NCI-H2227 treated with DMSO at 0.1 percent for 48 hours (cell line): ENCODE measurements around the gene IFNGR1.

ENCODE experiments used
- DNase-seq: peaks from one replicate; lab custom pipeline; 2025; lab: John Stamatoyannopoulos, UW

IFNGR1 gene

DNA sequence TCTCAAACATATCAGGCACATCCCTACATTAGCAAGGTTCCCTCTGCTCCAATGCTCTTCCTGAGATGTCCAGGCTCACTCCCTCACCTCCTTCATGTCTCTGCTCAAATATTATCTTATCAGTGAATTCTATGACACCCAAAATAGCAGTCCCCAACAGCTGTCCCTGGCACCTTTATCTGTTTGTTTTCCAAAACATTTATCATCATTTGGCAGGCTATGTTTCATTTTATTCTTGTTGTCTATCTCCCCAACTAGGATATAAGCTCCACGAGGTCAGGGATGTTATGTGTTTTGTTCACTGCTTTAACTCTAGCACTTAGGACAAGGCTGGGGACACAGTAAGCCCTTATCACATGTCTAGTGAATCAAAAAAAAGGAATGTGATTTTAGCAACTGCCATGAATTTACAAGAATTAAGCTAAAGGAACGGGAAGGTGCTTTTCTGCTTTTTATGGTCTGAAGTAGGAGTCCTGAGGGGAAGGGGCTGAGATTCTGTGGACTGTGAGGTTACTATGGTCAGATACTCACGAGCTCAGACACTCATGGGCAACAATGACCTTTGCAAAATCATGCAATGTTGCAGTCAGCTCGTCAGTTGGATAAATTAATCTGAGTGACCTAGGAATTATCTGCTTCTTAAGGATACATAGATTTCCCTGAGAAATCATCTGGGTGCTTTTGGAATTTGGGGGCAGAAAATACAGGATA, 43.9 kb downstream of the IFNGR1 start:
- DNase-seq: no peak

DNA sequence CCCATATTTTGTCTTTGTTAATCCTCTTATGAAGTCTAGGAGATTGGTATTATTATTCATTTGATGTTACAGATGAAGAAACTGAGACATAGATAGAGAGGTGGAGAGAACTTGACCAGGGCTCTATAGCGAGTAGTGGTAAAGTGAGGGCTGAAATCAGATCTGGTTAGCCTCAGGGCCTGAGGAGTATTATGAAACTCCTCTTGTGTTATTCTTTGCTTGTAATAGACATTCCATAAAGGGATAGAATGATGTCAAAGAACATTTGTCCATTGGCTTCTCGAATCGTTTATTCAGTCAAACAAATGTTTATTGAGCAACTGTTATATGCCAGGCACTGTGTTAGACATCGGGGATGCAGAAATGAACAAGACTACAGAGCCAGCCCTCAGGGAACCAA, 45.7 kb downstream of the IFNGR1 start, which contains the start of gene IL22RA2:
Gene IL22RA2, minus strand, starts transcription at position 144 of the 400 bp plus-strand sequence. CDS start 11,895 bp downstream, outside the sequence.
- DNase-seq: no peak

DNA sequence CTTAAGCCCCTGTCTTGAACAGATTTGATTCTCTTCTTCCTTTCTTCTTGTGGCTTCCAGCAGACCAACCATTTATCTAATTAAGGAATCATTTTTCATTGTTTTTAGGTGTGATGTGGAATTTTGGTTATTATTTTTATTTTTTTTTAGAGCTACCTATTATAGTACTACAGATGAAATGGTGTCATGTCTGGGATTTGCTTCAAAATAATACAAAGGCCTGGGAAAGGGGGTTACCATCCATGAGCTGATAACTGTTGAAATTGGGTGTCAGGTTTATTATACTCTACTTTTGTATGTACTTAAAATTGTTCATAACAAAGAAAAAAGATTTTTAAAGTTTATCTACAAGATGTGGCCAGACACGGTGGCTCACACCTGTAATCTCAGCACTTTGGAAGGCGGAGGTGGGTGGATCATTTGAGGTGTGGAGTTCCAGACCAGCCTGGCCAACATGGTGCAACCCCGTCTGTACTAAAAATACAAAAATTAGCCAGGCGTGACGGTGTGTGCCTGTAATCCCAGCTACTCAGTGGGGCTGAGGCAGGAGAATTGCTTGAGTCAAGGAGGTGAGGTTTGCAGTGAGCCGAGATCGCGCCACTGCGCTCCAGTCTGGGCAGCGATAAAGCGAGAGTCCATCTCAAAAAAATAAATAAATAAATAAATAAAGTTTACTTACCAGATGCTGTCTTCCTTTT, 46.3 kb downstream of the IFNGR1 start:
- DNase-seq: no peak

DNA sequence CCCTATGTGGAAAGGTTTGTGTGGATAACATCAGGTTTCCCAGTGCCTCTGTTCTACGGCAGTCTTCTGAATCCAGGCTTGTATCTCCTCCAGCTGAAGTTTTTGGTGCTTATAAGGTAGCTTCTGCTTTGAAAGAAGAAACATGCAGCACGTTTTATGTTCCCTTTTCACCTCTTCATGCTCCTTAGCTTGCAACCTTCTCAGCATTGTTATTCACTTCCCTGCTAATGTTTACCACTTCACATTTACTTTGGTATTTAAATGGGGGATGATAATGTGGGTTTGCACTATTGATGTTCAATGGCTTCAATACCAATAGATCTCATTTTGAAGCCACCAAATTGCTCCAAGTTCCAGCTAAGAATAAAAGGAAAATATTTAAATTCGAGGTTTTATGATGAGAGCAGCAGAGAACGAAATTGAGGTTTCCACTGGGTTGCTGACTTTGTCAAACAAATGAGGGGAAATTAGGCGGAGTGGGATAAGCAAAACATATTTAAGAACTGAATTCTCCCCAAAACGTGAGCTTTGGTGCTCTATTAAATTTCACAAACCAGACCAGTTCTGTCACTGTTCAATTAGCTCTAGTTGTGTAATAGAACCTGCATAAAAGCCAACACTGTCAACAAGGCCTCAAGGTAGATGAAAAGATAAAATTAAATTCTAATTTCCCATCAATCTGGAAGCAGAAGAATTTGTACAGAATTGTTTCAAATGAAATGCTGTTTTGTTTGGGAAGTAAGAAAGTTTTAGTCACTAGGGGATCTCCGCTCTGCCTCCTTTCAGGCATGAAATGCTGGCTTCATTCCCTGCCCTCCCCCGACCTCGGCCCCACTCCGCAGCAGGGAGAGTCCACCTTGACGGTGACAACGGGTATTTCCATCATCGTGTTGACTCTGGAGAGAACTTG, 47.1 kb downstream of the IFNGR1 start:
- DNase-seq: no peak

DNA sequence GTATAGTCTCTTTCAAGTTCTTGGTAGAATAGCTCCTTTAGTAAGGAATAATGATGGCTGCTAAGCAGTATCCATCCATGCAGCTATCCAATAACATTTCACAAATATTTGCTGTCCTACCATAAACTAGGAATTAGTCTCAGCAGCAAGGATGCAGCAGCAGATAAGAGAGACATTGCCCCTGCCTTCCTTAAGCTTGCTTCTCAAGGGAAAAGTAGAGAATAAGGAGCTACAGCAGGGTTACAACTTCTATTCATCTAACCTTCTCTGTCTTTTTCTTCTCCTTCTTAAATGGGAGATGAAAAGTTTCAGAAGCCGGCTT, 48.2 kb downstream of the IFNGR1 start:
- no peak for DNase-seq

- no peak for DNase-seq
Measured at GRCh38 chr6:137170266-137171052, 48.7 kb downstream of the IFNGR1 start.

- no peak for DNase-seq
Measured at GRCh38 chr6:137167702-137168377, 51.3 kb downstream of the IFNGR1 start.

DNA sequence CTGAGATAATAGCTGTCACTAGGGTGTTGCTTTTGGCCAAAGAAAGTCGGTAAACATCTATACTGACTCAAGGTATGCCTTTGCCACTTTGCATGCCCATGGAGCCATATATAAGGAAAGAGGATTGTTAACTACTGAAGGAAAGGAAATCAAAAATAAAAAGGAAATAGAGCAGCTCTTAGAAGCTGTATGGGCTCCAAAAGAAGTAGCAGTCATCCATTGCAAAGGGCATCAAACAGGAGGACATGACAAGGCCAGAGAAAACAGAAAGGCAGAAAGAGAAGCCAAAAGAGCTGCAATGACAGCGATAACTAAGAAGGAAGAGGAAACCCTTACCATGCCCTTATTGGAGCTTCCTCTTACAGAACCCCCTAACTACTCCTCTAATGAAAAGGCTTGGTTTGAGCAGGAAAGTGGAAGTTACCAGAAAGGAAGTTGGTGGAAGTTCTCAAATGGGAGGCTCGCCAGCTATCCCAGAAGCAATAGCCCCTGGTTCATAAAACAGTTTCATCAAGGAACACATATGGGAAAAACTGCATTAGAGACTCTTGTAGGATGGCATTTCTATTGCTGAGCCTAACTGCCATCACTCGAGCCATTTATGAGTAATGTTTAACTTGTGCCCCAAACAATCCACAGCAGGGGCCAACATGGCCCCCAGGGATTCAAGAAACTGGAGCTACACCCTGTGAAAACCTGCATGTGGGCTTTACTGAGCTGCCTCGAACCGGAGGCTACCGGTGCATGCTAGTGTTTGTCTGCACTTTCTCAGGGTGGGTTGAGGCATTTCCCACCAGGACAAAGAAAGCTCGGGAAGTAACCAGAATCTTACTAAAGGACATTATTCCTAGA, 52.7 kb downstream of the IFNGR1 start:
- DNase-seq: no peak

DNA sequence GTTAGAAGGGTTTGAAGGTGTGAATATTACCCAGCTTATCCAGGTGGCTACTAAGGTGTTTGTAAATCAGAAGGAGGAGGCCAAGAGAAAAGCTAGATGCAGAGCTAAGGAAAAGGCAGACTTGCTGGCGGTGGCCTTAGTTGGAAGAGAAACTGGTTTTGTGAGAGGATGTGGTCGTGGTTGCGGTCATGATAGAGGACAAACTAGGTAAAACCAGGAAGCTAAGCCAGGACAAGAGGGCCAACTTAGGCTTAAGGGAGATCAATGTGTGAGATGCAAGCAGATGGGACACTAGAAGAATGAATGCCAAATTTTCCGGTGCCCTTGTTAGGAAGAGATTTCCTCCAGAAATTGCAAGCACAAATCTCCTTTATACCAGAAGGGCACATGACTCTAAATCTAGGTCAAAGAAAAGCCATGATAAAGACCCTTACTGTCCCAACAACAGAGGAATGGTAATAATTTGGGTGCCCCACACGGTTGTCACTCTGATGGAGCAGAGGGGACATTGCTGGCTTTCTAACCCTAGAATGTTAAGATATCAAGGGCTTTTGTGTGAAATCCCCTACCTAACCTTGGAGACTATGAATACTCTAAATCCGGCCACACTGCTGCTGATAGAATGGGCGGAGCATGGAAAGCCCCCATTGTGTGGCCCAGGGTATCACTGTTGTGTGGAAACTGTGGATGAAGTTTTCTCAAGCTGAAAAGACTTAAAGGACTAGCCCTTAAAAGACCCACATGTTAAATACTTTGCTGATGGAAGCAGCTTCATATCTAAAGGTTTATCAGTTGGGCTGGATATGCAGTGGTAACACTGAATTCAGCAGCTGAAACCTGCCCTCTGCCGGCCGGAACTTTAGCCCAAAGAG, 53.6 kb downstream of the IFNGR1 start:
- DNase-seq: no peak

- no peak for DNase-seq
Measured at GRCh38 chr6:137163732-137164318, 55.4 kb downstream of the IFNGR1 start.

GRCh38 chr6:137162692-137163306, 56.4 kb downstream of the IFNGR1 start:
- no peak for DNase-seq

DNA sequence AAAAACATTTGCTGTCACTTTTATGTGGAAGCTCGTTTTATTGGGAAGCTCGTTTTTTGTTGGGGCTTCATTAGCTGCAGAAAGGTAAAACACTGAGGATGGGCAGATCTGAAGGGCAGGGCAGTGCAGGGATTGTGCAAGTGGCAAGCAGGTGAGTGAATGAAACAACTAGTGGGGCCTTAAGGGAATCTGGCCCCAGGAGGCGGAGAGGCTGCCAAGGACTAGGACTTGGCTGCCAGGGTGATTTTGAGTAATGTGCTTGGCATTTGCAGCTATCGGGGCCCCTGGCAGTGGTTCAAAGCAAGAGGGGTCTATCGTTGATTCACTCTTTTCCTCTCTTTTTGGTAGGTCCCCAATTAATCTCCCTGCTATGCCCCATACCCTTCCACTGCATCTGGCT, 57.2 kb downstream of the IFNGR1 start:
- DNase-seq: no peak

DNA sequence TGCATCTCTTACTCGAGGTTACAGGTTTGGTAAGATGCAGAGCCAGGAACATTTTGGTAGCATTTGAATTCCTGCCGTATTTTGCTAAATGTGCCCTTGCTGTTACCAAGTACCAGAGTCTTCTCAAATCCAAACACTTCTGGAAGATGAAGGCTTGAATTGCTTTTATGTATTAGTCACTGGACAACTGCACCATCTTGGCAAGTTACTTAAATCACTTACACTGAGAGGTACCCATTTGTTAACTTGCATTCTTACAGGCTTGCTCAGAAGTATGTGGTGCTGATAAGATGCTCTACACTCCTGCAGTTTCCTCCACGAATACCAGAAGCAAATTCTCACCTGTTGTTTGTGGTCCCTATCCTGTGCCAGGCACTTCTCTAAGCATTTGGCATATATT, 58.4 kb downstream of the IFNGR1 start:
- DNase-seq: no peak

DNA sequence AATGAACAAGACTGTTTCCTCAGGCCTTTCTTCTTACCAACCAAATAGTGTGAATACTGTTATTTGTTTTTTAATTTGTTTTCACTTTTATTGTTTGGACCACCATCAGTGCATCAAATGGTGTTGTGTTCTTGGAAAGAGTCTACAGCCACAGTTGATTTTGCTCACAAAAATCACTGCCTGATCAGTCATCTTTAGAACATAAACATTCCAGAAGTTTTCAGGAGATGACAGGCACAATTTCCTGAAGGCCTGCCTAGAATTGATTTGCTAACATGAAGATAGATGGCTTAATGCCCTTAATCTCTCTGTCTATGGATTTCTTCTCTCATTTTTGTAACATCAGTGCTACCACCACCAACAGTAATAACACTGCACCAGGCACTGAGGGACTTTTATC, 59.3 kb downstream of the IFNGR1 start:
- no peak for DNase-seq

DNA sequence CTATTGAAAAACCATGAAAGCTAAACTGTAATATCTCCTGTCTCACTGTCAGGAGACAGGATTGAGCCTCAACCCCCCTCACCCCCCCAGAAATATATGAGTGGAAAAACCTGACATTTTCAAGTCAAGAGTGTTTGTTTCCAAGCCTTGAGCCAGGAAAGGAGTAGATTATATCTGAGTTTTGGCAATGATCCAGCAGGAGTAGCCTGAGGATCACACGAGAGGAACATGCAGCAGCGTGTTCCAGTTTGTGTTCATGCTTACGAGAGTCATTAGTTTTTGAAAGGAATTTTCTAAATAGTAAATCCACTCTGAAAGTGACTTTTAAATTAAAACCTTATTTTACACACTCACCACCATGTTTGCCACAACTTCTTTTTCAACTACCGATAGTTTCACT, 61.6 kb downstream of the IFNGR1 start:
- no peak for DNase-seq

DNA sequence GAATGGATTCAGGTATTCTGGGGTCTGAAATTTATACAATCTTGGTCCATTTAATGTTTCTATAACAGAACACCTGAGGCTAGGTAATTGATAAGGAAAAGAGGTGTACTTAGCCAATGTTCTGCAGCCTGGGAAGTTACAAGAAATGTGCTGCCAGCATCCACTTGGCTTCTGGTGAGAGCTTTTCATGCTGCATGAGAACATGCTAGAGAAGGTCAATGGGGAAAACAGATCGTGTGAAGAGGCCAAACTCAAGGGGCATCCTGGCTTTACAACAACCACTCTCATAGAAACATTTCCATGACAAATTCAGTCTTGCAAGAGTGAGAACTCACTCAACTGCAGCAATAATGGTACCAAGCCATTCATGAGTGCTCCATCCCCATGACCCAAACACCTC, 62.5 kb downstream of the IFNGR1 start:
- no peak for DNase-seq

DNA sequence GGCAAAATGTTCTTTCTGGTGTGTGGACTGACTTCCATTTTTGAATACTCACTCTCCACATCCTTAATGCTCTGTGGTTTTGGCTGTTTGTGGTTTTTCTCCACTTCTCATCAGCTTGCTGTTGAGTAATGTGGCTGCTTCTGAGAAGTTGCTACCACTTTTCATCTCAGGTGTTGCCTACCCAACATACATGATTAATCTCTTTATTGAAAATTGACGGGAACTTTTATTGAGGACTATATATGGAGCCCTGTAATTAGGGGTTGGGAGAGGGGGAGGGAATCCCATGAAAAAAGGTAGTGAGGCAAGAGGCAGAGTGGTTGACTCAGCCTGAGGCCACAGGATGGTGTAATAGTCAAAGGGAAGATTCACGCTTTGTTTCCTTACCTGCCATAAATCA, 63.4 kb downstream of the IFNGR1 start:
- DNase-seq: no peak

DNA sequence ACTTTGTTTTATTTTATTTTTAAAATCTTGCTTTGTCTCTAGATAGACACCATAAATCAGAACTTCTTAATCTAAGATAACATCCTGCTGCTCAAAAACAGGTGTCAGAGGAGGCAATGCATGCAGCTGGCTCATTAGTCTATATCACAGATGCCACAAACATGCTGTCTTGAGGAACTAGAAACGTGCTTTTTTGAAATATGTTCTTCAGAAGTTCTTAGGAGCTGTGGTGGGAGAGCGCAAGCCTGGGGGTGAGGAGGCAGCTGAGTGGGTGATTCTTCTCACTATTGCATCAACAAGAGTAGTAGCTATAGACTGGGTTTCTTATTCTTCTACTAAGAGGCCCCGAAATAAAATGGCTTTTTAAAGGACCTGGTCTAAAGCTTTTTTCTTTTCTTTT, 69.1 kb downstream of the IFNGR1 start:
- DNase-seq: no peak

- no peak for DNase-seq
Measured at GRCh38 chr6:137149035-137149393, 70.2 kb downstream of the IFNGR1 start.
